Calu3 (cell line): ENCODE measurements around the gene FAM131A. TPM values are rescaled to one million over a fixed set of nuclear protein-coding genes. Genes with fewer than 3 reads are reported as not detected.
A peak's percentile ranks its signal among the peaks of the same experiment; 100 is the strongest.

Experiments
- BruUV-seq: library from RNA; stranded (reverse); fragments of 400-500 nt; replicated peaks from 2 replicates; lab custom pipeline; 2021; lab: Mats Ljungman, UMichigan
- CTCF ChIA-PET: fragments of 300-600 bp; sonication (Branson Sonifier 250); formaldehyde crosslinking; loops from one replicate; lab custom pipeline; 2022; ENCODE audit warnings: antibody characterized with exemption; lab: Charles Lee
- DNase-seq: peaks from one replicate; pipeline ENCODE4 v3.0.0; 2022
- H3K27ac Mint-ChIP-seq: one replicate; pipeline ENCODE4 v1.8.0; 2022; ENCODE audit warnings: mixed read lengths; ENCODE audit not compliant: unreplicated experiment
- H3K27me3 Mint-ChIP-seq: one replicate; pipeline ENCODE4 v1.8.0; 2022; ENCODE audit warnings: mixed read lengths; ENCODE audit not compliant: unreplicated experiment
- H3K36me3 Mint-ChIP-seq: one replicate; pipeline ENCODE4 v1.8.0; 2022; ENCODE audit warnings: mild to moderate bottlenecking, moderate library complexity, mixed read lengths; ENCODE audit not compliant: insufficient read depth, unreplicated experiment
- H3K4me1 Mint-ChIP-seq: one replicate; pipeline ENCODE4 v1.8.0; 2022; ENCODE audit warnings: mild to moderate bottlenecking, low read depth, mixed read lengths; ENCODE audit not compliant: unreplicated experiment
- H3K4me3 Mint-ChIP-seq: one replicate; pipeline ENCODE4 v1.8.0; 2022; ENCODE audit warnings: mild to moderate bottlenecking, low read depth, moderate library complexity, mixed read lengths; ENCODE audit not compliant: unreplicated experiment
- H3K9me3 Mint-ChIP-seq: one replicate; pipeline ENCODE4 v1.8.0; 2022; ENCODE audit warnings: low read depth, mixed read lengths; ENCODE audit not compliant: unreplicated experiment
- CTCF ChIP-seq: fragments of 200-600 bp; IDR thresholded peaks from one replicate; pipeline ENCODE4 v1.8.0; 2022; ENCODE audit warnings: antibody characterized with exemption; ENCODE audit not compliant: unreplicated experiment
- intact Hi-C: fragments of 100-400 bp; cut with micrococcal nuclease; formaldehyde crosslinking; loops from one replicate; pipeline ENCODE4 v1.10.0; 2022; ENCODE audit not compliant: unreplicated experiment
- total RNA-seq: library from RNA; stranded (reverse); gene quantifications from 2 replicates; pipeline ENCODE4 v1.2.3, GENCODE V29; 2022

The FAM131A gene
- total RNA-seq, 1 experiment from 2014 or later = 24.4 TPM

GRCh38 chr3:184380185-184380626 lies 42.8 kb downstream of the FAM131A start:
- Mint-ChIP-seq H3K4me1 (no peaks in the 10 kb centered on the region), H3K4me3 (no peak overlapping the region), H3K9me3 (no peaks in the 10 kb centered on the region), H3K27ac (no peak overlapping the region), H3K36me3 (no peaks in the 10 kb centered on the region), H3K27me3 (peaks cover 94% of the 10 kb centered on the region)
- CTCF ChIA-PET = interaction anchor here (0.9 kb wide), 1 partner anchor 9 kb away, joined by 5 read pairs; no protein-coding TSS in a partner anchor
- intact Hi-C loops = no loop called here
- TF ChIP-seq CTCF = no peak
- BruUV-seq = no TSS peak
- DNase-seq = peak; percentile 49

DNA sequence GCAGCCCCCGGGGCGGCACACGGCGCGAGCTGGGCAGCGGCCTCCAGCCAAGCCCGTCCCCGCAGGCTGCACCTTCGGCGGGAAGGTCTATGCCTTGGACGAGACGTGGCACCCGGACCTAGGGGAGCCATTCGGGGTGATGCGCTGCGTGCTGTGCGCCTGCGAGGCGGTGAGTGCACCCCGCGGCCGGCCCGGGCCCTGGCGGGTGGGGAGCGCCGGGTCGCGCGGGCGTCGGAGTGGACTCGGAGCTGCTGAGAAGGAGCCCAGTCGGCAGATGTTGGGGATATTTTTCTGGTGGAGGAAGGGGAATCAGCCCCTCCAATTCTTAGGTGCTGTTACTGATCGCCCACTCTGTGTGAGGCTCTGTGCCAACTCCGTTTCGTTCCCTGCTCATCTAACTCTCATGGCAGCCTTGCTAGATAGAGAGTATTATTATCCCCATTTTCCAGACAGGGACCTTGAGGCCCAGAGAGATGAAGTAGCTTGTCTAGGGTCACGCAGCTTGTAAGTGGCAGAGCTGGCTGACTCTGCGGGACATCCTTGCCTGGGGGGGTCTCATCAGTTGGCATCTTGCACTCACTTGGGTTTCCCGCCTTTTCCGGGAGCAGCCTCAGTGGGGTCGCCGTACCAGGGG lies 43.3 kb downstream of the FAM131A start:
- no peak for TF ChIP-seq CTCF
- BruUV-seq = no TSS peak
- Mint-ChIP-seq H3K27ac (no peak overlapping the region), H3K9me3 (no peaks in the 10 kb centered on the region), H3K27me3 (peaks cover 94% of the 10 kb centered on the region), H3K36me3 (no peaks in the 10 kb centered on the region), H3K4me3 (no peak overlapping the region), H3K4me1 (no peaks in the 10 kb centered on the region)
- DNase-seq = no peak
- intact Hi-C loops = no loop called here
- CTCF ChIA-PET = interaction anchor here (0.9 kb wide), 1 partner anchor 9 kb away, joined by 5 read pairs; no protein-coding TSS in a partner anchor

DNA sequence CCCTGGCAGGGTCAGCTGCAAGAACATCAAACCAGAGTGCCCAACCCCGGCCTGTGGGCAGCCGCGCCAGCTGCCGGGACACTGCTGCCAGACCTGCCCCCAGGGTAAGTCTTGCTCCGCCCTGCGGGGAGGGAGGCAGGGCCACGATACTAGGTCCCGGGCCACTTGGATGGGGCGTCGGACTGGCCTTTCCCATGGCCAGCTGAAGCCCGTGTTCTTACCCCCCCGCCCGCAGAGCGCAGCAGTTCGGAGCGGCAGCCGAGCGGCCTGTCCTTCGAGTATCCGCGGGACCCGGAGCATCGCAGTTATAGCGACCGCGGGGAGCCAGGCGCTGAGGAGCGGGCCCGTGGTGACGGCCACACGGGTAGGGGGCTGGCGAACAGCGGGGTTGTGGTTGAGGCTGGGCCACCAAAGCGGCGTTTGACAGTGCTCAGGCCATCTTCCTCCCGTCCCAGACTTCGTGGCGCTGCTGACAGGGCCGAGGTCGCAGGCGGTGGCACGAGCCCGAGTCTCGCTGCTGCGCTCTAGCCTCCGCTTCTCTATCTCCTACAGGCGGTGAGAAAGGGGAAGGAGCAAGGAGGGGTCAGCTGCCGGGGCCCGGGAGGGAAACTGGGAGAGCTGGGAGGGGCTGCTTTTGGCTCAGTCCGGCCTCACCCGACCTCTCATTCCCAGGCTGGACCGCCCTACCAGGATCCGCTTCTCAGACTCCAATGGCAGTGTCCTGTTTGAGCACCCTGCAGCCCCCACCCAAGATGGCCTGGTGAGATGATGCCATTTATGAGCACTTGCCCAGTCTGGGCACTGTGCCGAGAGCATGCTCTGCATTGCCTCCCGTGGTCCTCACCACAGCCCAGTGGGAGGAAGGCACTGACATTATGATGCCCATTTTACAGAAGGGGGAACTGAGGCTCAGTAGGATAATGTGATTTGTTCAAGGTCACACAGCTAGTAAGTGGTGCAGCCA lies 44.1 kb downstream of the FAM131A start:
- TF ChIP-seq CTCF = no peak
- no TSS peak for BruUV-seq
- peaks cover 94% of the 10 kb centered on the region for H3K27me3 Mint-ChIP-seq
- H3K4me3 Mint-ChIP-seq = no peak overlapping the region
- no peaks in the 10 kb centered on the region for H3K4me1 Mint-ChIP-seq
- CTCF ChIA-PET = interaction anchor here (0.9 kb wide), 1 partner anchor 10 kb away, joined by 5 read pairs; no protein-coding TSS in a partner anchor
- intact Hi-C loops = no loop called here
- H3K27ac Mint-ChIP-seq = no peak overlapping the region
- H3K36me3 Mint-ChIP-seq = no peaks in the 10 kb centered on the region
- peak; percentile 25 for DNase-seq
- no peaks in the 10 kb centered on the region for H3K9me3 Mint-ChIP-seq

DNA sequence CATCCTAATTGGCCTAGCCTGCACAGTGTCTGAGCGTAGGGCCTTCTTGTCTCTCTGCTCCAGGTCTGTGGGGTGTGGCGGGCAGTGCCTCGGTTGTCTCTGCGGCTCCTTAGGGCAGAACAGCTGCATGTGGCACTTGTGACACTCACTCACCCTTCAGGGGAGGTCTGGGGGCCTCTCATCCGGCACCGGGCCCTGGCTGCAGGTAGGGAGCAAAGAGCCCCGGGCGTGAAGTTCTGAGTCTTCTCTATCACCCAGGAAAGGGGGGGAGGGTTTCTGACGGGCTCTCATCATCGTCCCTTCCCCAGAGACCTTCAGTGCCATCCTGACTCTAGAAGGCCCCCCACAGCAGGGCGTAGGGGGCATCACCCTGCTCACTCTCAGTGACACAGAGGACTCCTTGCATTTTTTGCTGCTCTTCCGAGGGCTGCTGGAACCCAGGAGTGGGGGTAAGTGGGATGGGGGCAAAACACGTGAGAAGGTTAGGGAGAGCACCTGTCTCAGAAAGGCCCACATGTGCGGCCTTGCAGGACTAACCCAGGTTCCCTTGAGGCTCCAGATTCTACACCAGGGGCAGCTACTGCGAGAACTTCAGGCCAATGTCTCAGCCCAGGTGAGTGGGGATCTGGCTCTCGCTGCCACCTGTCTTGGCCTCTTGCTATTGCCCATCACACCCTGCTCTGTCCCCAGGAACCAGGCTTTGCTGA lies 45.1 kb downstream of the FAM131A start:
- TF ChIP-seq CTCF = no peak
- Mint-ChIP-seq H3K9me3 (no peaks in the 10 kb centered on the region), H3K4me1 (no peaks in the 10 kb centered on the region), H3K4me3 (no peak overlapping the region), H3K27ac (no peak overlapping the region), H3K36me3 (no peaks in the 10 kb centered on the region), H3K27me3 (peaks cover 94% of the 10 kb centered on the region)
- intact Hi-C loops = no loop called here
- CTCF ChIA-PET = interaction anchor here (1.4 kb wide), 1 partner anchor 30 kb away, joined by 3 read pairs; no protein-coding TSS in a partner anchor
- no peak for DNase-seq
- BruUV-seq = no TSS peak
